ENCODE data around the gene DSCAML1. TPM values are rescaled to one million over a fixed set of nuclear protein-coding genes. Genes with fewer than 3 reads are reported as not detected.

DSCAML1 gene
- total RNA-seq, 1 donor from 2014 or later: 0.95 TPM

GRCh38 chr11:117572671-117573070 lies 224.3 kb downstream of the DSCAML1 start:
- H3K27me3 ChIP-seq (ENCODE audit: low read depth): no peaks in the 10 kb centered on the region
- H3K4me1 ChIP-seq: no peaks in the 10 kb centered on the region
- H3K36me3 ChIP-seq: no peaks in the 10 kb centered on the region
- intact Hi-C loops (cut with DNase I): no loop called here
- no peaks in the 10 kb centered on the region for H3K9me3 ChIP-seq
- no peak overlapping the region for H3K27ac ChIP-seq
- H3K4me3 ChIP-seq: no peak overlapping the region
- DNase-seq: no peak
- no peak for ATAC-seq
- TF ChIP-seq, protein P1, sequence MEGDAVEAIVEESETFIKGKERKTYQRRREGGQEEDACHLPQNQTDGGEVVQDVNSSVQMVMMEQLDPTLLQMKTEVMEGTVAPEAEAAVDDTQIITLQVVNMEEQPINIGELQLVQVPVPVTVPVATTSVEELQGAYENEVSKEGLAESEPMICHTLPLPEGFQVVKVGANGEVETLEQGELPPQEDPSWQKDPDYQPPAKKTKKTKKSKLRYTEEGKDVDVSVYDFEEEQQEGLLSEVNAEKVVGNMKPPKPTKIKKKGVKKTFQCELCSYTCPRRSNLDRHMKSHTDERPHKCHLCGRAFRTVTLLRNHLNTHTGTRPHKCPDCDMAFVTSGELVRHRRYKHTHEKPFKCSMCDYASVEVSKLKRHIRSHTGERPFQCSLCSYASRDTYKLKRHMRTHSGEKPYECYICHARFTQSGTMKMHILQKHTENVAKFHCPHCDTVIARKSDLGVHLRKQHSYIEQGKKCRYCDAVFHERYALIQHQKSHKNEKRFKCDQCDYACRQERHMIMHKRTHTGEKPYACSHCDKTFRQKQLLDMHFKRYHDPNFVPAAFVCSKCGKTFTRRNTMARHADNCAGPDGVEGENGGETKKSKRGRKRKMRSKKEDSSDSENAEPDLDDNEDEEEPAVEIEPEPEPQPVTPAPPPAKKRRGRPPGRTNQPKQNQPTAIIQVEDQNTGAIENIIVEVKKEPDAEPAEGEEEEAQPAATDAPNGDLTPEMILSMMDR (IDR thresholded peaks at IDR 0.05): no peak

GRCh38 chr11:117572129-117572528 lies 224.9 kb downstream of the DSCAML1 start:
- Histone ChIP-seq H3K9me3 (no peaks in the 10 kb centered on the region), H3K36me3 (no peaks in the 10 kb centered on the region), H3K27me3 (ENCODE audit: low read depth) (no peaks in the 10 kb centered on the region), H3K4me1 (no peaks in the 10 kb centered on the region), H3K27ac (no peak overlapping the region), H3K4me3 (no peak overlapping the region)
- intact Hi-C loops (cut with DNase I): no loop called here
- no peak for DNase-seq
- peak; percentile 61 to 77 for ATAC-seq
- TF ChIP-seq, protein P1 (IDR thresholded peaks at IDR 0.05): no peak

GRCh38 chr11:117570701-117571100 lies 226.3 kb downstream of the DSCAML1 start:
- no peaks in the 10 kb centered on the region for H3K9me3 ChIP-seq
- H3K36me3 ChIP-seq: no peaks in the 10 kb centered on the region
- H3K4me1 ChIP-seq: no peaks in the 10 kb centered on the region
- ATAC-seq (peak in 1 of 2 donors; percentile 7), DNase-seq (no peak)
- intact Hi-C loops (cut with DNase I): no loop called here
- TF ChIP-seq, protein P1 (IDR thresholded peaks at IDR 0.05): no peak
- no peaks in the 10 kb centered on the region for H3K27me3 ChIP-seq (ENCODE audit: low read depth)
- H3K27ac ChIP-seq: no peak overlapping the region
- H3K4me3 ChIP-seq: no peak overlapping the region

- Histone ChIP-seq H3K4me3 (no peak overlapping the region), H3K36me3 (no peaks in the 10 kb centered on the region), H3K9me3 (no peaks in the 10 kb centered on the region), H3K27me3 (ENCODE audit: low read depth) (no peaks in the 10 kb centered on the region), H3K27ac (no peak overlapping the region), H3K4me1 (no peaks in the 10 kb centered on the region)
- no peak for DNase-seq
- intact Hi-C loops (cut with DNase I): no loop called here
- ATAC-seq: no peak
- TF ChIP-seq, protein P1 (IDR thresholded peaks at IDR 0.05): no peak
These were observed 227.1 kb downstream of the DSCAML1 start for GRCh38 chr11:117569911-117570310.

GRCh38 chr11:117565709-117566108 lies 231.3 kb downstream of the DSCAML1 start:
- Histone ChIP-seq H3K27ac (no peak overlapping the region), H3K4me3 (no peak overlapping the region), H3K4me1 (no peaks in the 10 kb centered on the region), H3K27me3 (ENCODE audit: low read depth) (no peaks in the 10 kb centered on the region), H3K9me3 (no peaks in the 10 kb centered on the region), H3K36me3 (no peaks in the 10 kb centered on the region)
- TF ChIP-seq, protein P1 (IDR thresholded peaks at IDR 0.05): no peak
- ATAC-seq (no peak), DNase-seq (no peak)
- intact Hi-C loops (cut with DNase I): no loop called here

GRCh38 chr11:117564321-117564720 lies 232.7 kb downstream of the DSCAML1 start:
- no peaks in the 10 kb centered on the region for H3K27me3 ChIP-seq (ENCODE audit: low read depth)
- DNase-seq (no peak), ATAC-seq (no peak)
- H3K9me3 ChIP-seq: no peaks in the 10 kb centered on the region
- no peak overlapping the region for H3K4me3 ChIP-seq
- no peaks in the 10 kb centered on the region for H3K4me1 ChIP-seq
- no peaks in the 10 kb centered on the region for H3K36me3 ChIP-seq
- TF ChIP-seq, protein P1 (IDR thresholded peaks at IDR 0.05): no peak
- H3K27ac ChIP-seq: no peak overlapping the region
- intact Hi-C loops (cut with DNase I): no loop called here

All from lower lobe of right lung (tissue), 2 donors.